ENCODE measurements around the gene C1orf198. TPM values are rescaled to one million over a fixed set of nuclear protein-coding genes. Genes with fewer than 3 reads are reported as not detected.

Gene C1orf198
- polyA plus RNA-seq, 1 donor (not counting 4 experiments of a cell fraction or from before 2014, with no cell fraction given) = 6.8 TPM

DNA sequence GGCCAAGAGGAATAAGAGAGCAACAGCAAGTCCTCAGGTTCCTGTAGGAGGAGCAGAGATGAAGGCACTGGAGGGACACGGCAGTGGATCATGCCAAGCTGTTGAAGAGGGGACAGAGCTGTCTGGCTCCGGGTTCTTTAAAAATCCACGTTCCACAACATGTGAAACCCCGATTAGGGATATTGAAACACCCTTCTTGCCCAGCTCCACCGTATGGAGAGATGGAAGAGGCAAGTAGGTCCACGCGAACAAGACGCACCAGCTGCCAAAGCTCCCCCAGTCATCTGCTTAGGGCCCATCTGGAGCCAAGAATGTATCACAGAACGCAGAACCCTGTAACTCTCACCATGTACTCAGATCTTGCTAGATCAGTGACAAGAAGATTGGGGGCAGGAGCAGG is 3.9 kb downstream of the C1orf198 start:
- no peaks in the 10 kb centered on the region for H4K20me1 ChIP-seq (ENCODE audit: control insufficient read depth, extremely low read depth, insufficient read depth, low read length)
- peaks cover 9% of the 10 kb centered on the region for H3K4me1 ChIP-seq (ENCODE audit: control insufficient read depth, extremely low read depth, insufficient read depth, low read length)
- no peaks in the 10 kb centered on the region for H3K9me3 ChIP-seq (ENCODE audit: control insufficient read depth, low read depth, low read length)
- H3K9me1 ChIP-seq (ENCODE audit: control insufficient read depth, extremely low read depth, insufficient read depth, low read length) = no peaks in the 10 kb centered on the region
- TF ChIP-seq, protein P1, sequence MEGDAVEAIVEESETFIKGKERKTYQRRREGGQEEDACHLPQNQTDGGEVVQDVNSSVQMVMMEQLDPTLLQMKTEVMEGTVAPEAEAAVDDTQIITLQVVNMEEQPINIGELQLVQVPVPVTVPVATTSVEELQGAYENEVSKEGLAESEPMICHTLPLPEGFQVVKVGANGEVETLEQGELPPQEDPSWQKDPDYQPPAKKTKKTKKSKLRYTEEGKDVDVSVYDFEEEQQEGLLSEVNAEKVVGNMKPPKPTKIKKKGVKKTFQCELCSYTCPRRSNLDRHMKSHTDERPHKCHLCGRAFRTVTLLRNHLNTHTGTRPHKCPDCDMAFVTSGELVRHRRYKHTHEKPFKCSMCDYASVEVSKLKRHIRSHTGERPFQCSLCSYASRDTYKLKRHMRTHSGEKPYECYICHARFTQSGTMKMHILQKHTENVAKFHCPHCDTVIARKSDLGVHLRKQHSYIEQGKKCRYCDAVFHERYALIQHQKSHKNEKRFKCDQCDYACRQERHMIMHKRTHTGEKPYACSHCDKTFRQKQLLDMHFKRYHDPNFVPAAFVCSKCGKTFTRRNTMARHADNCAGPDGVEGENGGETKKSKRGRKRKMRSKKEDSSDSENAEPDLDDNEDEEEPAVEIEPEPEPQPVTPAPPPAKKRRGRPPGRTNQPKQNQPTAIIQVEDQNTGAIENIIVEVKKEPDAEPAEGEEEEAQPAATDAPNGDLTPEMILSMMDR (optimal IDR thresholded peaks at IDR 0.05 in 1 of 3, IDR thresholded peaks at IDR 0.05 in 1 of 3, conservative IDR thresholded peaks at IDR 0.05 in 1 of 3; ENCODE audit: extremely low read depth in 1 of 3, insufficient read depth in 2 of 3, low read length in 3 of 3) = no peak
- TF ChIP-seq EZH2 (IDR thresholded peaks at IDR 0.05; ENCODE audit: low read length) = no peak
- DNase-seq (ENCODE audit: low read depth, low spot score) = no peak
- no peak for FAIRE-seq
- no peak overlapping the region for H3K4me2 ChIP-seq (ENCODE audit: control insufficient read depth, extremely low read depth, insufficient read depth, low read depth, low read length)
- H3K27ac ChIP-seq (ENCODE audit: control insufficient read depth, insufficient read depth, low read length) = no peak overlapping the region
- no peak overlapping the region for H3K9ac ChIP-seq (ENCODE audit: control insufficient read depth, extremely low read depth, insufficient read depth, low read length)
- H3K36me3 ChIP-seq (ENCODE audit: control insufficient read depth in 2 of 2, extremely low read depth in 1 of 2, insufficient read depth in 2 of 2, low read length in 2 of 2) = no peaks in the 10 kb centered on the region
- dilution Hi-C loops (cut with MboI; ENCODE audit: extremely low pct_ligation_motif_present, low sequenced_read_pairs) = no loop called here
- no peak overlapping the region for H3K4me3 ChIP-seq (ENCODE audit: control insufficient read depth in 2 of 3, extremely low read depth in 1 of 3, insufficient read depth in 2 of 3, low read depth in 1 of 3, low read length in 3 of 3)
- H3K79me2 ChIP-seq (ENCODE audit: control insufficient read depth, insufficient read depth, low read length) = no peaks in the 10 kb centered on the region
- H2AFZ ChIP-seq (ENCODE audit: control insufficient read depth, low read length) = no peak overlapping the region
- no peaks in the 10 kb centered on the region for H3K27me3 ChIP-seq (ENCODE audit: control insufficient read depth, extremely low read depth, insufficient read depth, low read length)

DNA sequence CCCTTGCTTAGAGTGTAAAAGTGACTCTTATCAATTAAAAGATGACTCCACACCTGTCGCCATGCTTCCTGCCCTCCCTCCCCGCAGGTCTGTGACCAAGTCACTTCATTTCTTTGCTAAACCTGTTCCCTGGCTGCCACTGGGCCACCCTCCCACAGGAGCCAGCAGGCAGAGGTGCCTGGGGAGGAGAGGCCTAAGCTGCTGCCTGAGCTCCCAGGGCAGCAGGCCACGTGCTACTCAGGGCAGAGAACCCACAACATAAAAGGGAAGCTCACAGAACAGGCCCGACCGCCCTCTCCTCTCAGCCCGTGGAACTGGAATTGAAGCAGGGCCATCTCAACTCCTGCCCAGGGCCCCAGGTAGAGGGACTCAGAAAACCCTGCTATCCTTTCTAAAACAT is 4.9 kb downstream of the C1orf198 start:
- peak overlapping the region; percentile 20 for H2AFZ ChIP-seq (ENCODE audit: control insufficient read depth, low read length)
- no peaks in the 10 kb centered on the region for H3K9me1 ChIP-seq (ENCODE audit: control insufficient read depth, extremely low read depth, insufficient read depth, low read length)
- dilution Hi-C loops (cut with MboI; ENCODE audit: extremely low pct_ligation_motif_present, low sequenced_read_pairs) = no loop called here
- H3K79me2 ChIP-seq (ENCODE audit: control insufficient read depth, insufficient read depth, low read length) = no peaks in the 10 kb centered on the region
- H3K9ac ChIP-seq (ENCODE audit: control insufficient read depth, extremely low read depth, insufficient read depth, low read length) = no peak overlapping the region
- H3K27ac ChIP-seq (ENCODE audit: control insufficient read depth, insufficient read depth, low read length) = no peak overlapping the region
- H3K4me2 ChIP-seq (ENCODE audit: control insufficient read depth, extremely low read depth, insufficient read depth, low read depth, low read length) = no peak overlapping the region
- peaks cover 4% of the 10 kb centered on the region for H3K4me1 ChIP-seq (ENCODE audit: control insufficient read depth, extremely low read depth, insufficient read depth, low read length)
- TF ChIP-seq EZH2 (IDR thresholded peaks at IDR 0.05; ENCODE audit: low read length) = no peak
- TF ChIP-seq, protein P1 (optimal IDR thresholded peaks at IDR 0.05 in 1 of 3, IDR thresholded peaks at IDR 0.05 in 1 of 3, conservative IDR thresholded peaks at IDR 0.05 in 1 of 3; ENCODE audit: extremely low read depth in 1 of 3, insufficient read depth in 2 of 3, low read length in 3 of 3) = no peak
- DNase-seq (ENCODE audit: low read depth, low spot score) = no peak
- no peaks in the 10 kb centered on the region for H3K9me3 ChIP-seq (ENCODE audit: control insufficient read depth, low read depth, low read length)
- no peaks in the 10 kb centered on the region for H3K27me3 ChIP-seq (ENCODE audit: control insufficient read depth, extremely low read depth, insufficient read depth, low read length)
- H3K36me3 ChIP-seq (ENCODE audit: control insufficient read depth in 2 of 2, extremely low read depth in 1 of 2, insufficient read depth in 2 of 2, low read length in 2 of 2) = no peaks in the 10 kb centered on the region
- H3K4me3 ChIP-seq (ENCODE audit: control insufficient read depth in 2 of 3, extremely low read depth in 1 of 3, insufficient read depth in 2 of 3, low read depth in 1 of 3, low read length in 3 of 3) = no peak overlapping the region
- no peaks in the 10 kb centered on the region for H4K20me1 ChIP-seq (ENCODE audit: control insufficient read depth, extremely low read depth, insufficient read depth, low read length)
- no peak for FAIRE-seq

All from keratinocyte (primary cell).